ENCODE results near the gene CD82. TPM values are rescaled to one million over a fixed set of nuclear protein-coding genes. Genes with fewer than 3 reads are reported as not detected.
"Not testable (repeated sequence)": the region's sequence is repeated elsewhere in the genome, so short reads cannot be mapped to it uniquely, and the experiment has no call there.

Gene CD82
- polyA plus RNA-seq, 4 donors: 5.1 to 24.8 (median 16.9) TPM

DNA sequence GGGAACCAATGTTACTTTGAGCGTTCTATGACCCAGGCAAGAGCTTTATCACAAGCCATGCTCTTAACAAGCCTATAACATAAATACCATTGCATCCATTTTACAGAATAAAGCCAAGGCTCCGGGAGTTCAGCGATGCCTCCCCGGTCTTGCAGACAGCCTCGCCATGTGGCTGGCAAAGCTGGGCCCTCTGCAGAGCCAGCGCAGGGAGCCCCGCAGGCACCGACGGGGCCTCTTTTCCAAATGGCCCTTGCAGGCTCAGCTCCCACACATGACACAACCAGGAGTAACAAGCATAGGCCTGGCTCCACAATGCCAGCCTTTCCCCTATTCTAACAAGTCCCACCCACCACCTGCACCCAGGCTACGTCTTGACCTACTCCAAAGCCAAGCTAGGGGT lies 89.1 kb downstream of the CD82 start:
- no peak for DNase-seq (ENCODE audit: low read depth in 4 of 4, low spot score in 3 of 4)

DNA sequence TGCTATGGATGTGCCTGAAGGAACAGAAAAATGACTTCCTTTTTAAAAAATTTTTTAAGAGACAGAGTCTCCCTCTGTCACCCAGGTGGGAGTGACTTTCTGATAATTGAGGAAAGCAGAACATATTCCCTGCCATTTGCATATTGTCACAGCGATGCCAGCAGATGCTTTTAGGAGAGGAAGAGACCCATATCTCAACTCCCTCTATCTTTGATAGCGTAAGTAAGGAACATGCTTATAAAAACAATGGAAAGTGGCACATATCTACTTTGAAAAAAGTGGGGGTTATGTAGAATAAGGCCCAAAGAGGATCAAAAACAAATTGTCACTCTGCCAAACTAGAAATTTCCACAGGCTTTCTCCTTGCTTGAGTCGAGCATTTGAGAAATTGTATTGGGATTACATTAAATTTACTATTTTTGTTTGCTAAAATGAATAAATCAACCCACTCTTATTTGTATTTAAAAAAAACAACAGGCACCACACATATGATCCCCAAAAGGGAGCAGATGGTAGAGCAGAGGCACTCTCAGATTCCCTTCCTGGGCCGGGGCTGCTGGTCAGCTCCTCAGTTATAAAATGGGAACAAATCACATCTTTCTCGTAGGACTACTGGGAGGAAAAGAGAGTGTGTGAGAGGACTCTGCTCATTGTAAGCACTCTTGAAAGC lies 92.5 kb downstream of the CD82 start:
- DNase-seq (ENCODE audit: low read depth in 4 of 4, low spot score in 3 of 4): no peak

DNA sequence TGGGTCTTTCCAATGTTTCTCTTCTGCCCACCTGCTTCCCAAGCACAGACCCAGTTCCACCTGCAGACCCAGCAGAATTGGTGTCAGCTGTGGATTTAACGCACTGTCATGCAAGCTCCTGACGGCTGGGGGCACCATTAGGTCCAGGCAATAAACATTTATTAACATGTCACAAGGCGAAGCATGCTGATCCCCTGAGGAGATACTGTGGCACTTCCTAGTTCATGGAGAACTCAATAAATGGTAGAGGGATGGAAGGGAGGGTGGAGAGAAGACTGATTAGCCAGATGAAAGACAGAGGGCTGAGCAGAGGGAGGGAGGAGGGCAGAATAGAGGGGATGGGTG lies 93.0 kb downstream of the CD82 start:
- DNase-seq (ENCODE audit: low read depth in 4 of 4, low spot score in 3 of 4): no peak

DNA sequence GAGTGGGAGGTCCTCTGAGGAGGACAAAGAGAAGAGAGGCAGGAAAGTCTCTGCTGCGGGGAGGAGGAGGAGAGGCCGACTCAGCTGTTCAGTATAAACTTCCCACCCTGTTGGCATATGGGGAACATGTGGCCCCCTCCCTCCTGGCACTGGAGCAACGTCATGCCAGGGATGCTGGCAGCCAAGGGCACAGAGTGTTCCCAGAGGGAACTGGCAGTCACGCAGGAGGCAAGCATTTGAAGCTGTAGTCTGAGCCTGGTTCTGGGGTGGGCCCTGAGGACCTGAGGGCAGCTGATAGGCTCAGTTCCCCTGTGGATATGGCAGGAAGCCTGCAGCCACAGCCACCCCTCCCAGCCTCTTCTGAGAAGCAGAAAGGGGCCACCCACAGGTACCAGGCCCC lies 94.2 kb downstream of the CD82 start:
- DNase-seq (ENCODE audit: low read depth in 4 of 4, low spot score in 3 of 4): no peak

DNA sequence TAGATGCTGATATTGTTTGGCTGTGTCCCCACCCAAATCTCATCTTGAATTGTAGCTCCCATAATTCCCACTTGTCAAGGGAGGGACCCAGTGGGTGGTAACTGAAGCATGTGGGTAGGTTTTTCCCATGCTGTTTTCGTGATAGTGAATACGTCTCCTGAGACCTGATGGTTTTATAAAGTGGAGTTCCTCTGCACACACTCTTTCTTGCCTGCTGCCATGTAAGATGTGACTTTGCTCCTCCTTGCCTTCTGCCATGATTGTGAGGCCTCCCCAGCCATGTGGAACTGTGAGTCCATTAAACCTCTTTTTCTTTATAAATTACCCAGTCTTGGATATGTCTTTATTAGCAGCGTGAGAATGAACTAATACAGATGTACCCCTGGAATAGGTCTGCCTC lies 95.1 kb downstream of the CD82 start:
- not testable (repeated sequence) for DNase-seq (ENCODE audit: low read depth in 4 of 4, low spot score in 3 of 4)

DNA sequence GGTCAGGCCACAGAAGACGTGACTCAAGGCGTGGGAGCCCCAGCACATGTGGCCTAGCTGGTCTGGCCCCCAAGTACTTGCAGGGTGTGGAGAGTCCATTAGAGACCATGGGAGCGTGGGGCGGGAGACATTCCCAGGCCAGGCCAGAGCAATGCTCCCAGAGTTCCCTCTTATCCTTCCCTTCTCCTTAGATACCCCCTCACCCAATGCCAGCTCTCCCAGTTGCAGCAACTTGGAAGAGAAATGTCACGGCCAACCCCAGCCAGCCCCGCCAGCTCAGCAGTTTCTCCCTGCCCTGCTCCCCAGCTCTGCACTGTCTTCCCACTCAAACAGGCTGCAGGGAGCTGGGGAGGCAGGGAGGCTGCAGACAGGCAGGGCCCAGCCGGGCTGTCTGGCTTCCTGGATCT lies 95.9 kb downstream of the CD82 start:
- no peak for DNase-seq (ENCODE audit: low read depth in 4 of 4, low spot score in 3 of 4)

Other genes with a start within 250 kb of the CD82 start
- 10 to 100 TPM; 47.8 to 59.6 (median 53.6) TPM for gene TSPAN18, start 161.3 kb downstream of the CD82 start, polyA plus RNA-seq (ENCODE audit: insufficient read length in 4 of 4)

Data from left renal pelvis (tissue), 4 donors.